ENCODE results near the gene DPEP3. TPM values are rescaled to one million over a fixed set of nuclear protein-coding genes. Genes with fewer than 3 reads are reported as not detected.
"Not testable (repeated sequence)": the region's sequence is repeated elsewhere in the genome, so short reads cannot be mapped to it uniquely, and the experiment has no call there.

Gene DPEP3
- under 1 TPM in 1 of 2 experiments, not detected in 1; 0.28 TPM for total RNA-seq

GRCh38 chr16:67979955-67980678, at the start of gene DPEP3:
TSS of gene DPEP3 (minus strand) at chr16:67980499. CDS start at chr16:67980380, 119 bp downstream.
- peaks cover 29% of the 10 kb centered on the region for H3K4me1 Mint-ChIP-seq
- DNase-seq (no peak), ATAC-seq (no peak)
- peaks cover 8% of the 10 kb centered on the region for H3K27me3 Mint-ChIP-seq
- H3K36me3 Mint-ChIP-seq = no peaks in the 10 kb centered on the region
- no peak within 1 kb of the TSS for H3K27ac Mint-ChIP-seq
- H3K4me3 Mint-ChIP-seq = no peak within 1 kb of the TSS
- no peaks in the 10 kb centered on the region for H3K9me3 Mint-ChIP-seq (ENCODE audit: low read depth)
- CTCF ChIA-PET = interaction anchor here (1.1 to 1.8 kb wide), 3 partner anchors 43 to 164 kb away, joined by 3 to 5 read pairs (median 4); partner anchors contain the start of genes DDX28 and DUS2

GRCh38 chr16:68028996-68029395, 48.7 kb upstream of the DPEP3 start:
- CTCF ChIA-PET = interaction anchor here (1.0 to 3.5 kb wide), 5 partner anchors 12 to 212 kb away, joined by 3 to 20 read pairs (median 3); no protein-coding TSS in a partner anchor
- Mint-ChIP-seq H3K9me3 (ENCODE audit: low read depth) (no peaks in the 10 kb centered on the region), H3K4me3 (no peak overlapping the region), H3K36me3 (peaks cover 20% of the 10 kb centered on the region), H3K4me1 (peaks cover 33% of the 10 kb centered on the region), H3K27ac (no peak overlapping the region), H3K27me3 (no peaks in the 10 kb centered on the region)
- no peak for ATAC-seq
- DNase-seq = no peak

- H3K27me3 Mint-ChIP-seq = no peaks in the 10 kb centered on the region
- CTCF ChIA-PET = interaction anchor here (0.5 to 4.1 kb wide), 19 partner anchors 11 to 1508 kb away, joined by 3 to 20 read pairs (median 3); partner anchors contain the start of genes DPEP3, EDC4 and PSKH1
- peaks cover 36% of the 10 kb centered on the region for H3K4me1 Mint-ChIP-seq
- ATAC-seq = peak; percentile 96
- peak within 1 kb of the TSS; percentile 93 for H3K4me3 Mint-ChIP-seq
- H3K27ac Mint-ChIP-seq = peak within 1 kb of the TSS; percentile 91
- peaks cover 27% of the 10 kb centered on the region for H3K36me3 Mint-ChIP-seq
- H3K9me3 Mint-ChIP-seq (ENCODE audit: low read depth) = no peaks in the 10 kb centered on the region
- DNase-seq = peak; percentile 95
These were observed 42.6 kb upstream of the DPEP3 start, which contains the start of the genes DDX28 and DUS2 for GRCh38 chr16:68022728-68023537. TSS of gene DDX28 (minus strand) at chr16:68023232. CDS start at chr16:68023202, 30 bp downstream. TSS of gene DUS2 (plus strand) at chr16:68023284. CDS start at chr16:68038024, 14,740 bp downstream.

- ATAC-seq (peak; percentile 3), DNase-seq (no peak)
- Mint-ChIP-seq H3K9me3 (ENCODE audit: low read depth) (no peaks in the 10 kb centered on the region), H3K4me3 (peak overlapping the region; percentile 93), H3K4me1 (peaks cover 36% of the 10 kb centered on the region), H3K27me3 (no peaks in the 10 kb centered on the region), H3K27ac (peak overlapping the region; percentile 91), H3K36me3 (peaks cover 21% of the 10 kb centered on the region)
- CTCF ChIA-PET = interaction anchor here (0.5 to 4.1 kb wide), 12 partner anchors 14 to 1508 kb away, joined by 3 to 20 read pairs (median 4); partner anchors contain the start of gene DPEP3
These were observed 42.0 kb upstream of the DPEP3 start for GRCh38 chr16:68022278-68022727.

- CTCF ChIA-PET = interaction anchor here (0.8 to 4.1 kb wide), 7 partner anchors 13 to 205 kb away, joined by 3 to 20 read pairs (median 4); no protein-coding TSS in a partner anchor
- Mint-ChIP-seq H3K36me3 (peaks cover 17% of the 10 kb centered on the region), H3K27me3 (no peaks in the 10 kb centered on the region), H3K9me3 (ENCODE audit: low read depth) (no peaks in the 10 kb centered on the region), H3K4me1 (peaks cover 36% of the 10 kb centered on the region), H3K4me3 (peak overlapping the region; percentile 93), H3K27ac (no peak overlapping the region)
- DNase-seq (no peak), ATAC-seq (no peak)
These were observed 41.2 kb upstream of the DPEP3 start for GRCh38 chr16:68021490-68021889.

- DNase-seq = no peak
- Mint-ChIP-seq H3K4me1 (peaks cover 25% of the 10 kb centered on the region), H3K9me3 (ENCODE audit: low read depth) (no peaks in the 10 kb centered on the region), H3K4me3 (no peak overlapping the region), H3K36me3 (peaks cover 13% of the 10 kb centered on the region), H3K27me3 (no peaks in the 10 kb centered on the region), H3K27ac (no peak overlapping the region)
- CTCF ChIA-PET = no interaction called here
- ATAC-seq = no peak
These were observed 38.9 kb upstream of the DPEP3 start for GRCh38 chr16:68019167-68019680.

- Mint-ChIP-seq H3K4me3 (no peak within 1 kb of the TSS), H3K27me3 (no peaks in the 10 kb centered on the region), H3K36me3 (no peaks in the 10 kb centered on the region)
These were observed 35.4 kb upstream of the DPEP3 start, which contains the start of gene DPEP2NB for GRCh38 chr16:68015681-68016080. TSS of gene DPEP2NB (minus strand) at chr16:68015911. CDS start at chr16:68015770, 141 bp downstream.

GRCh38 chr16:68013440-68013839, 33.1 kb upstream of the DPEP3 start:
- CTCF ChIA-PET = interaction anchor here (1.4 kb wide), 1 partner anchor 28 kb away, joined by 5 read pairs; no protein-coding TSS in a partner anchor
- H3K27ac Mint-ChIP-seq = no peak overlapping the region
- no peak for DNase-seq
- no peaks in the 10 kb centered on the region for H3K27me3 Mint-ChIP-seq
- no peaks in the 10 kb centered on the region for H3K36me3 Mint-ChIP-seq
- H3K4me3 Mint-ChIP-seq = no peak overlapping the region
- no peaks in the 10 kb centered on the region for H3K9me3 Mint-ChIP-seq (ENCODE audit: low read depth)
- H3K4me1 Mint-ChIP-seq = peaks cover 5% of the 10 kb centered on the region
- ATAC-seq = peak; percentile 27

More at GRCh38 chr16:68015681-68016080, 35.4 kb upstream of the DPEP3 start, which contains the start of gene DPEP2NB:
- CTCF ChIA-PET = interaction anchor here (0.7 to 1.1 kb wide), 4 partner anchors 12 to 80 kb away, joined by 3 to 5 read pairs (median 3); no protein-coding TSS in a partner anchor
- DNase-seq (no peak), ATAC-seq (no peak)
- H3K27ac Mint-ChIP-seq = no peak within 1 kb of the TSS
- peaks cover 5% of the 10 kb centered on the region for H3K4me1 Mint-ChIP-seq
- no peaks in the 10 kb centered on the region for H3K9me3 Mint-ChIP-seq (ENCODE audit: low read depth)

GRCh38 chr16:68009872-68010271, 29.6 kb upstream of the DPEP3 start:
- H3K36me3 Mint-ChIP-seq; H3K27ac Mint-ChIP-seq; H3K27me3 Mint-ChIP-seq; CTCF ChIA-PET; H3K4me3 Mint-ChIP-seq; DNase-seq; ATAC-seq; H3K9me3 Mint-ChIP-seq (ENCODE audit: low read depth): not testable (repeated sequence)
- H3K4me1 Mint-ChIP-seq = peaks cover 17% of the 10 kb centered on the region

- no peak for DNase-seq
- no peaks in the 10 kb centered on the region for H3K27me3 Mint-ChIP-seq
- ATAC-seq = no peak
- no peaks in the 10 kb centered on the region for H3K36me3 Mint-ChIP-seq
- H3K4me3 Mint-ChIP-seq = no peak overlapping the region
- no peaks in the 10 kb centered on the region for H3K9me3 Mint-ChIP-seq (ENCODE audit: low read depth)
- H3K4me1 Mint-ChIP-seq = peaks cover 17% of the 10 kb centered on the region
- no peak overlapping the region for H3K27ac Mint-ChIP-seq
- CTCF ChIA-PET = interaction anchor here (0.9 to 1.5 kb wide), 2 partner anchors 13 to 75 kb away, joined by 3 read pairs; partner anchors contain the start of genes DDX28 and DUS2
These were observed 28.9 kb upstream of the DPEP3 start for GRCh38 chr16:68009157-68009735.

- peak; percentile 55 for DNase-seq
- Mint-ChIP-seq H3K36me3 (no peaks in the 10 kb centered on the region), H3K27ac (peak overlapping the region; percentile 90), H3K4me1 (peaks cover 14% of the 10 kb centered on the region), H3K4me3 (no peak overlapping the region), H3K9me3 (ENCODE audit: low read depth) (no peaks in the 10 kb centered on the region), H3K27me3 (no peaks in the 10 kb centered on the region)
- CTCF ChIA-PET = interaction anchor here (0.8 to 2.1 kb wide), 7 partner anchors 10 to 477 kb away, joined by 3 to 18 read pairs (median 3); partner anchors contain the start of genes DDX28 and DUS2
- peak; percentile 80 for ATAC-seq
These were observed 25.5 kb upstream of the DPEP3 start for GRCh38 chr16:68005786-68006286.

- no peak for ATAC-seq
- Mint-ChIP-seq H3K4me3 (no peak overlapping the region), H3K4me1 (peaks cover 20% of the 10 kb centered on the region), H3K27me3 (no peaks in the 10 kb centered on the region), H3K9me3 (ENCODE audit: low read depth) (no peaks in the 10 kb centered on the region), H3K36me3 (no peaks in the 10 kb centered on the region), H3K27ac (peak overlapping the region; percentile 90)
- CTCF ChIA-PET = interaction anchor here (0.8 to 1.9 kb wide), 5 partner anchors 18 to 476 kb away, joined by 3 to 12 read pairs (median 3); partner anchors contain the start of genes DDX28 and DUS2
- no peak for DNase-seq
These were observed 24.9 kb upstream of the DPEP3 start for GRCh38 chr16:68005211-68005610.
